Ovary (tissue), 10 donors: ENCODE measurements around the gene IWS1. TPM values are rescaled to one million over a fixed set of nuclear protein-coding genes. Genes with fewer than 3 reads are reported as not detected.

Experiments used
- DNase-seq, 5 donors: peaks; one replicate each; pipeline ENCODE4 v3.0.0-alpha.2; 2019 to 2020
- H3K27ac ChIP-seq, 2 donors: fragments of 200-600 bp; one replicate each; pipeline versions ENCODE4 v1.5.1 to v1.8.0; 2019 to 2022
- H3K27me3 ChIP-seq: fragments of 200-600 bp; one replicate; pipeline ENCODE4 v1.8.0; 2022
- H3K36me3 ChIP-seq: fragments of 200-600 bp; sonication (generic); one replicate; pipeline ENCODE4 v1.5.1; 2019
- H3K4me1 ChIP-seq: one replicate; pipeline ENCODE4 v1.8.1; 2013; ENCODE audit warnings: mild to moderate bottlenecking, moderate library complexity; ENCODE audit not compliant: insufficient read depth
- H3K4me3 ChIP-seq: fragments of 200-600 bp; sonication (generic); one replicate; pipeline ENCODE4 v1.5.1; 2017
- H3K9me3 ChIP-seq, 2 donors: fragments of 200-600 bp in 1 of 2; sonication (generic) in 1 of 2; one replicate each; pipeline versions ENCODE4 v1.5.1 to v1.8.1; 2013 to 2019; ENCODE audit warnings: mild to moderate bottlenecking in 1 of 2, moderate library complexity in 1 of 2
- CTCF ChIP-seq, 3 donors: fragments of 450-650 bp in 2 of 3; fragments of 200-600 bp in 1 of 3; IDR thresholded peaks; one replicate each; pipeline versions ENCODE4 v1.5.1 to v1.8.0; 2016 to 2022; ENCODE audit warnings: antibody characterized with exemption in 3 of 3, mild to moderate bottlenecking in 1 of 3
- EP300 ChIP-seq: sonication (generic); formaldehyde crosslinking; IDR thresholded peaks from one replicate; pipeline ENCODE4 v1.6.1; 2017; ENCODE audit warnings: antibody characterized with exemption
- POLR2A ChIP-seq: fragments of 450-650 bp; IDR thresholded peaks from one replicate; pipeline ENCODE4 v1.6.1; 2017; ENCODE audit warnings: antibody characterized with exemption, mild to moderate bottlenecking, moderate library complexity
- WGBS, 3 donors: extraction: QIAGEN DNeasy Blood & Tissue Kit in 1 of 3; methylation state at CpG; one replicate each; pipeline versions ENCODE4 v1.1.5 to v1.1.7; 2013 to 2017; 5-methylcytosine and 5-hydroxymethylcytosine counted together
- intact Hi-C, 4 donors: fragments of 100-400 bp; cut with DNase I; formaldehyde crosslinking; loops; one replicate each; pipeline versions ENCODE4 v1.11.0 to v1.15.1; 2022 to 2023
- long read RNA-seq, 3 donors: library from polyadenylated mRNA in 2 of 3; unstranded in 2 of 3; transcript quantifications; one replicate each; pipeline ENCODE4 v2.0.0 and lab custom pipeline, GENCODE V29; 2021 to 2026
- polyA plus RNA-seq, 2 donors: library from polyadenylated mRNA; stranded (reverse); fragments of 200-250 nt in 1 of 2; fragments of 350-450 nt in 1 of 2; fragmentation: Illumina TruSeq in 1 of 2; extraction: RNeasy Lipid Tissue Mini Kit (QIAGEN cat#74804) in 1 of 2; gene quantifications; one replicate each; pipeline ENCODE4 v1.2.3, GENCODE V29; 2013 to 2014
- total RNA-seq, 7 donors: library from RNA; depleted of rRNA in 2 of 7; stranded (reverse); fragments of >200 nt in 2 of 7; fragmentation: NEBNext Ultra II Directional in 3 of 7; extraction: Animal tissue kit (Norgen Biotek cat#: 25700) in 3 of 7; gene quantifications; one replicate each; pipeline versions ENCODE4 v1.1.0 to v1.2.4, GENCODE V29; 2016 to 2023
- donor health status: DM: no; HTN: no; CAD: no; lungs with moderate emphysema.
- donor health status: DM: no; HTN: no; CAD: no.
- donor health status: Bipolar disorder and iron deficiency.
- donor health status: DM: yes; HTN: yes; CAD: no.
- donor health status: DM: no; HTN: no; CAD: no.
- donor health status: DM: yes; HTN: yes; CAD: no.

The IWS1 gene
- total RNA-seq (10 to 100 TPM; 13.9 to 29.0 (median 25.8) TPM), polyA plus RNA-seq (10 to 100 TPM; 15.8 to 28.1 TPM)
- long read RNA-seq, donor 1, partial matches to known transcripts: 121 of 132 reads
- long read RNA-seq, donor 1, other reads (novel, unspliced or antisense): 5 of 132 reads
- long read RNA-seq, donor 2, transcript IWS1-201 (14 exons, 2,958 nt): major isoform, 6 of 19 reads
- long read RNA-seq, donor 2, partial matches to known transcripts: 11 of 19 reads
- long read RNA-seq, donor 2, other reads (novel, unspliced or antisense): 0 of 19 reads
- long read RNA-seq, donor 3, transcript IWS1-201 (14 exons, 2,958 nt): major isoform, 31 of 39 reads
- long read RNA-seq, donor 3, partial matches to known transcripts: 0 of 39 reads
- long read RNA-seq, donor 3, other reads (novel, unspliced or antisense): 8 of 39 reads

- WGBS, 3 donors: 0% methylated on average over 67 to 70 of the region's 70 CpGs
- H3K27me3 ChIP-seq: no peaks in the 10 kb centered on the region
- TF ChIP-seq POLR2A: peak; percentile 76
- TF ChIP-seq EP300: peak; percentile 77
- TF ChIP-seq CTCF (IDR thresholded peaks at IDR 0.05): peak in 2 of 3 donors; percentile 59 to 60
- H3K27ac ChIP-seq: peak within 1 kb of the TSS; percentile 45 to 91
- intact Hi-C loops: loop anchor here in 1 of 4 donors (10.0 kb wide), 1 partner anchor 318 kb away; no protein-coding TSS in a partner anchor
- no peaks in the 10 kb centered on the region for H3K9me3 ChIP-seq
- peak within 1 kb of the TSS; percentile 100 for H3K4me3 ChIP-seq
- DNase-seq: peak; percentile 92 to 96 (median 93)
- H3K4me1 ChIP-seq: peaks cover 4% of the 10 kb centered on the region
- H3K36me3 ChIP-seq: no peaks in the 10 kb centered on the region
Observed at GRCh38 chr2:127526132-127527000, at the start of gene IWS1. Gene IWS1, minus strand, starts transcription at chr2:127526489. Its CDS starts 281 bp downstream, at chr2:127526208.

- Histone ChIP-seq H3K27ac (no peak overlapping the region), H3K4me3 (no peak overlapping the region)
- 47 to 57% (median 56%) methylated on average over 11 of the region's 11 CpGs for WGBS, 3 donors
Observed at GRCh38 chr2:127575941-127576432, 49.7 kb upstream of the IWS1 start.

GRCh38 chr2:127575185-127575765, 49.0 kb upstream of the IWS1 start:
- Histone ChIP-seq H3K27ac (no peak overlapping the region), H3K36me3 (no peaks in the 10 kb centered on the region), H3K4me3 (no peak overlapping the region), H3K9me3 (no peaks in the 10 kb centered on the region), H3K4me1 (peaks cover under 1% of the 10 kb centered on the region), H3K27me3 (no peaks in the 10 kb centered on the region)
- TF ChIP-seq CTCF (IDR thresholded peaks at IDR 0.05) (no peak), EP300 (no peak), POLR2A (no peak)
- intact Hi-C loops: no loop called here
- DNase-seq: no peak
- 92 to 96% (median 95%) methylated on average over 4 of the region's 4 CpGs for WGBS, 3 donors

More at GRCh38 chr2:127575941-127576432, 49.7 kb upstream of the IWS1 start:
- no peaks in the 10 kb centered on the region for H3K4me1 ChIP-seq
- H3K9me3 ChIP-seq: no peaks in the 10 kb centered on the region
- intact Hi-C loops: no loop called here
- H3K27me3 ChIP-seq: no peaks in the 10 kb centered on the region
- peak in 1 of 5 donors; percentile 1 for DNase-seq
- H3K36me3 ChIP-seq: no peaks in the 10 kb centered on the region
- TF ChIP-seq POLR2A: no peak
- TF ChIP-seq CTCF (IDR thresholded peaks at IDR 0.05): no peak
- TF ChIP-seq EP300: no peak

GRCh38 chr2:127574656-127575055, 48.4 kb upstream of the IWS1 start:
- no peak for TF ChIP-seq EP300
- no peak for TF ChIP-seq CTCF (IDR thresholded peaks at IDR 0.05)
- no peak for TF ChIP-seq POLR2A
- H3K27me3 ChIP-seq: no peaks in the 10 kb centered on the region
- 92 to 97% (median 96%) methylated on average over 3 of the region's 3 CpGs for WGBS, 3 donors
- H3K9me3 ChIP-seq: no peaks in the 10 kb centered on the region
- no peak for DNase-seq
- H3K27ac ChIP-seq: no peak overlapping the region
- H3K4me3 ChIP-seq: no peak overlapping the region
- H3K4me1 ChIP-seq: peaks cover 2% of the 10 kb centered on the region
- intact Hi-C loops: no loop called here
- H3K36me3 ChIP-seq: no peaks in the 10 kb centered on the region
